Renal pelvis (tissue), 4 donors: ENCODE results near the gene GTF2H2C. TPM values are rescaled to one million over a fixed set of nuclear protein-coding genes. Genes with fewer than 3 reads are reported as not detected.
"Not testable (repeated sequence)": the region's sequence is repeated elsewhere in the genome, so short reads cannot be mapped to it uniquely, and the experiment has no call there.

Experiments
- DNase-seq: peaks from one replicate; pipeline ENCODE4 v3.0.0-alpha.2; 2013
- polyA plus RNA-seq, 3 donors: library from polyadenylated mRNA; unstranded; fragments of 120-200 nt; gene quantifications; one replicate each; pipeline ENCODE4 v1.2.1, GENCODE V29; 2013; ENCODE audit not compliant: insufficient read length in 3 of 3

Gene GTF2H2C
- polyA plus RNA-seq, 3 donors = 32.9 to 71.5 (median 67.5) TPM

DNA sequence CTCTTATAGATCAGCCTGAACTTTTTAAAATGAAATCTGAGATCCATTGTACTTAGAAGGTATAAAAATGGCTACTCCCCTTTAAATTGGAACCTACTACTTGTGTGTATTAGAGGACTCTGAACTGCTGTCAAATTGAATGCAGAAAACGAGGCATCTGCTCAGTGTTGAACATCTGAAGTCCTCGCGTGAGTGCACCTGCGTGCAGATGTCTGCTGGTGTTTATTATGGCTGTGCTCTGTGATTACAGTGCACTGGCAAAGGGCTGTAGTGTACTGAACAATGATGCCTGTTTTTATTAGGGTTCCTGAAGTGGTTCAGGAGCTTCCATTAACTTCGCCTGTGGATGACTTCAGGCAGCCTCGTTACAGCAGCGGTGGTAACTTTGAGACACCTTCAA lies 15.4 kb upstream of the GTF2H2C start:
- not testable (repeated sequence) for DNase-seq

DNA sequence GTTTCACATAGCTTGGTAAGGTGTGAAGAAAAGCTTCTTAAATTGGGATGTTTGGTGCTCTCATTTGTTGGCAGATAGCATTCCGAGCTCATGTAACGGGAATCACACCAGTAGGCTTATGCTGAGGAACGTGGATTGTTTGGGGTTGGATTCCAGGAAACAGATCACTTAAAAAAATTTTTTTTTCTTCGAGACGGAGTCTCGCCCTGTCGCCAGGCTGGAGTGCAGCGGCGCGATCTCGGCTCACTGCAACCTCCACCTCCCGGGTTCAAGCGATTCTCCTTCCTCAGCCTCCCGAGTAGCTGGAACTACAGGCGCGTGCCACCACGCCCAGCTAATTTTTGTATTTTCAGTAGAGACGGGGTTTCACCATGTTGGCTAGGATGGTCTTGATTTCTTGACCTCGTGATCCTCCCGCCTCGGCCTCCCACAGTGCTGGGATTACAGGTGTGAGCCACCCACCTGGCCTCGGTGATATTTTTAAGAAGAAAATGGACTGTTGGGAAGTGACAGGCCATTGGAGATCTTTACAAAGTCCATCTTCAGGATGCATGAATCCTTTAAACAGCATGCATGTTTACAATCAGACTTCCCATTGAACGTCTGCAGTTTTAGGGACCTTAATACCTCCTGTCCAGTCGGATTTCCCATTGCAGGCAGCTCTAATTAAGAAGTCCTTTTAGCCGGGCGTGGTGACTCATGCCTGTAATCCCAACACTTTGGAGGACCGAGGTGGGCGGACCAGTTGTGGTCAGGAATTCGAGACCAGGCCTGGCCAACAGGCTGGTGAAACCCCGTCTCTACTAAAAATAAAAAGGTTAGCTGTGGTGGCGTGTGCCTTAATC lies 818 bp downstream of the GTF2H2C start:
- DNase-seq = not testable (repeated sequence)

DNA sequence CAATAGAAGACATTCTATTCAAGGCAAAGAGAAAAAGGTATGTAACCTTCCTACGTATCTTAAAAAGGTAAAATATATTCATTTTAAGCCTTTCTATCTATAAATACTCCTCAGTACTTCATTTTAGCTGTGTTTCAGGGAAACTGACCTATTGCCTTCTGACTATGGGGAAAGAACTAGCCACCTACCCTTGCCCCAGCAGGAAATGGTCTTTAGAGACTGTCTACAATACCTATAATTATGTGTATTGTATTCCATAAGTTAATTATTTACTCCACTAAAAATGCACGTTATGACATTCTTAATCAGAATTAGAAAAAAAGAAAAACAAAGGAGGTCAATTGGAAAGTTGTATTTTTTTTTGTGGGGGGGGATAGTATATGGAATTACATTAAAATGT lies 6.2 kb downstream of the GTF2H2C start:
- not testable (repeated sequence) for DNase-seq

DNA sequence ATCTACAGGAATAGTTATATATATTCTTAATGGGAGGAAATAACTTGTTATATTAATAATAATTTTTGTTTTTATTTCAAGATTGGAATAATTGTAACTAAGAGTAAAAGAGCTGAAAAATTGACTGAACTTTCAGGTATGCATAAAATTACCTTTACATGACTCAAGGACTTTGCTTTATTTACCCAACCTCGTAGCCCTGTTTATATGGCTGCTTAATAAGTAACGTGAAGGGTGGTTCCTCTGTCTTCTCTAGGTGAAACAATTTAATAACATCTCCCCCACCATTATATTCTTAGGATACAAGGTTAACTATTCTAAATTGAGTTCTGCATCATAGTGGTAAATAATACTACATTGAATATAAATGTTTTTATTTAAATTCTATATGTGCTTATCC lies 8.1 kb downstream of the GTF2H2C start:
- not testable (repeated sequence) for DNase-seq

DNA sequence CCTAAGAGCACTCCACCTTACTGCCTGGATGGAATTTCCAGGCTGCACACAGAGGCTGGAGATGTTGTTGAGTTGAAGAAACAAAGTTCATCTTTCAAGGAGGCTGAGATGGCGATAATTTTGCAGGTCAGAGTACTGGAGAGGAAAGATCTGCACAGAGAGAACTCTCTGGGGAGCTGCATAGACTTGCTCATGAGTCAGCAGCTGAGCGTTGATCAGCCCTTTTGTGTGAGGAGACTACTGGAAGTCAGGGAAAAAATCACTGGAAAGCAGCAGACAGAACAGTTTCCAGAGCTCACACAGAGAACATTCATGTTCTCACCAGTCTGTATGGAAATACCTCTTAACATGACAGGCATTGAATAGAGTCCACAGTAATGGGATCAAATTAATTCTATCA lies 23.4 kb downstream of the GTF2H2C start:
- DNase-seq = not testable (repeated sequence)

DNA sequence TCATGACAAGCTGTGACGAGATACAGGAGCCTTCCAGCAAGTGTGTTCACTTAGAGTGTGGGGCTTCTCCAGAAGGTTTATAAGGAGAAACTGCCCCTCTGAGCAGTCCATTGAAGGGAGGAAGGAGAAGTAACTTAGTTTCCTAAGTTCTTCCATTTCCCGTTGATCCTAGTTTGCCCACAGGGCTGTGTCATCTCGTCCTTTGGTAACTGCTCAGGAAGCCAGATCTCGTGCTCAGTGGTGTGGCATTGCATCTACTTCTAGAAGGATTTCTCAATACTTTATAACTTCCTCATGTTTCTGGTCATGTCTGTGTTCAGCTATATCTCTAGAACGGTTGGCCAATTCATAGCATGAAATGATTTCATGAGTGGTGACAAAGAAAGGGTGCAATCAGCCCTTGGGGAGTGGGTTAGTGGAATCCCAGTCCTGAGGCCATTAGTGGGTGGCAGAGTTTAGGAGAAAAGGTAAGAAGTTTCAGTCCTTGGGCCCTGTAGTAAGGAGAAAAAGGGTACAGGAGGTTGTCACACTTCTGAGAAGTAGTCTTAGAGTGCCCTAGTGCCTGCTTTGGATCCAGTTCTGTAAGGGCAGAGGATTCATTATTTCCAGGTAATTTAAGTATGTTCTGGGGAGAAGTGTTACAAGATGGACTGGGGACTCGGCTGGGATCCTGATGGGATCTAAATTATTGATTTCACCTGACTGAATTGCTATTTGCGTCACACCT lies 36.3 kb downstream of the GTF2H2C start:
- DNase-seq = not testable (repeated sequence)

DNA sequence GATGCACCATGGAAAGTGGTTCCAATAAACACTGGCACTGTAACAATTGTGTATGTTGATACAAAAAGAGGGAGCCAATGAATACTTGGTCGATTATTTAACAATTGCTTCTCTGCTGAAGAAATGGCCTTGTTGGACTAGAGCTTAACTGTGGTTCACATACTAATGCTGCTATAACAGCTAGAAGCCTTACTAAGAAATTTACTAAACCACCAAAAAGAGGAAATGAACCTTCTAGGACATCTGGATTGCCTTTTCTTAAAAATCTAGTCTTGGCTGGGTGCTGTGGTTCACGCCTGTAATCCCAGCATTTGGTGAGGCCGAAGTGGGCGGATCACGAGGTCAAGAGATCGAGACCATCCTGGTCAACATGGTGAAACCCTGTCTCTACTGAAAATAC lies 42.0 kb downstream of the GTF2H2C start:
- not testable (repeated sequence) for DNase-seq

DNA sequence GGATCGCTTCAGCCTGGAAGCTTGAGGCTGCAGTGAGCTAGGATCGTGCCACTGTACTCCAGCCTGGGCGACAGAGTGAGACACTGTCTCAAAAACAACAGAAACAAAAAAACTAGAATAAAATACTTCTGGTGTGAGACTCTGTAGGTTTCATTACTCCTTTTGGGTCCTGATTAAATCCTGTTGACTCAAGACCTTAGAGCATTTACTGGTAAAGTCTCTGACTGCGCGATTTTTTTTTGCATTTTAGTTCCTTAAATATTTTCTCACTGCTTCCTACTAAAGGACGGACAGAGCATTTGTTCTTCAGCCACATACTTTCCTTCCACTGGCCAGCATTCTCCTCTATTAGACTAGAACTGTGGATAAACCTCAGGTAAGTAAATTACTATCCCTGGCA lies 46.8 kb downstream of the GTF2H2C start:
- DNase-seq = not testable (repeated sequence)

DNA sequence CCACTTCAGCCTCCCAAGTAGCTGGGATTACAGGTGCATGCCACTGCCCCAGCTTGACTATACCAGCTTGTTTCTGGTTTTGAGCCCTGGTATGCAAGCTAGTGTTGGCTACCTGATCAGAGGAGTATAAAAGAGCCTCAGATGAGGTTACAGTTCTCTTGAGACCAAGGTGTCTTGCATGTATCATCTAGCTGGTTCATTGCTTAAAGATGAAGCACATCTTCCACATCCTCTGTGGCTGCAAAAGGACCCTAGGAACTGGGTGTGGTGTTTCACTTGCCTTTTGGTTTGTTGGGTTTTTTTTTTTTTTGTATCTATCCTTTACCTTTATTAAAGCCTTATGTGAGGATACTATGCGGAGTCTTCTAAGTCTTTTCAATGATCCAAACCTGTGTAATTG lies 47.8 kb downstream of the GTF2H2C start:
- not testable (repeated sequence) for DNase-seq

DNA sequence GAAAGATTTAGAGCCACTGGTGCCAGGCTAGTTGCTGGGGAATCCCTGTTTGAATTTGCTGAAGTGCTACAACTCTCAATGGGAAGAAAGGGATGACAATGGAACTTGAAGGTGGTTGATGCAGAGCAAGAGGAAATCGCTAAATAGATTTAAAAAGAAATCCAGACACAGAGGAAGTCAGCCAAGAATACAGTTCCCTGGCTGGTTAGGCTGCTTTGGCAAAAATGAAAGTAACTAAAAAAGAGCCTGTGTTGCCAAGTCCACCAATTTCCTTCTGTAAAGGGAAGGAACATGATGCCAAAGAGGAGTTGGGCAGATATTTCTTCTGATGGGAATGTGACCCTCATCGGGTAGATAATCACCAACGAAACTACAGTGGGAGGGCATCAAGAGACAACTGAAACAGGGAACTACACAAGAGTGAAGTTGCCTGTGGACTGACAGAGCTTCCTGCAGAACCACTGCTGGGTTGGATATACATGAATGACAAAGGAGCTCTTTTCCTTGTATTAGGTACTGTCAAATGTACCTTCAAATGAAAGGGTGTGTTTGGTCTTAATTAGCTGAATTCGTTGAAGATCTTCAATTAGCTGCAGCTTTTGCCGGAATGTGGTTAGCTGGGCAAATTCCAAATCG lies 49.0 kb downstream of the GTF2H2C start:
- not testable (repeated sequence) for DNase-seq

DNA sequence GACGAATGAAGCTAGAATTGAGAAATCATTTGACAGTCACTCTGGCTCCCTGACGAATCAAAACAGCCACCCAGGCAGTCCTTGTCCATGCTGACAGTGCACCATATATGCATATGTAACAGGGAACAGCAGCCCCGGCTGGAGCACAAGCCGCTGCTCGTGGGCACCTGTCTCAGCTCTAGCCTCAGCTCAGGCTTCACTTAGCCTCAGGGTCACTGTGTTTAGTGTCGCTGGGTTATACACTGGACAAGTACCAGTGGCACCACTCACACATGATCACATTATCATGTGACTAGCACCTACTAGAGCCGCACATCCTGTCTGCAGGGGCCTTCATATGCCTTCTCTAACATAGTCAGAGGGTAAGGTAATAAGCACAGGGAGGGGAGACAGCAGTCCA lies 54.9 kb downstream of the GTF2H2C start:
- DNase-seq = not testable (repeated sequence)

DNA sequence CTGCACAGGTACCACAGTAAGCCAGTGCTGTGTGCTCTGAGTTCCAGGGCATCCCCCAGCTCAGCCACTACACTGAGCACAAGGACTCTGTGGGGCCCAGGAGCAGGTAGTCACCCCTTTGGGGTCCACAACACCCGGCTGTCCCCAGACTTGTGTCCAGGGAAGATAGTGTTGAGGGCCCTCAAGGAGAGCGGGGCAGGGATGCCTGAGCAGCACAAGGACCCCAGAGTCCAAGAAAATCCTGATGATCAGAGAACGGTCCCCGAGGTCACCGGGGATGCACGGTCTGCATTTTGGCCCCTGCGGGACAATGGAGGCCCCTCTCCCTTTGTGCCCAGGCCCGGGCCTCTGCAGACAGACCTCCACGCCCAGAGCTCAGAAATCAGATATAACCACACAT lies 71.9 kb downstream of the GTF2H2C start:
- not testable (repeated sequence) for DNase-seq

Other genes with a start within 250 kb of the GTF2H2C start
- 10 to 100 TPM in 2 of 3 donors, 1 to 10 TPM in 1; 8.5 to 14.9 (median 12.3) TPM for gene CCDC125, start 227.4 kb upstream of the GTF2H2C start, polyA plus RNA-seq
- 10 to 100 TPM; 65.9 to 70.6 (median 66.0) TPM for gene AK6, start 190.7 kb upstream of the GTF2H2C start, polyA plus RNA-seq
- 10 to 100 TPM; 49.5 to 55.0 (median 52.8) TPM for gene TAF9, start 190.7 kb upstream of the GTF2H2C start, polyA plus RNA-seq
- gene RAD17, start 190.4 kb upstream of the GTF2H2C start, polyA plus RNA-seq = 10 to 100 TPM; 32.2 to 39.3 (median 37.2) TPM
- 10 to 100 TPM; 23.8 to 33.7 (median 25.1) TPM for gene MARVELD2, start 145.1 kb upstream of the GTF2H2C start, polyA plus RNA-seq
- 10 to 100 TPM; 29.5 to 46.1 (median 43.5) TPM for gene OCLN, start 67.4 kb upstream of the GTF2H2C start, polyA plus RNA-seq